Measurements from ENCODE around the gene NKIRAS1.

GRCh38 chr3:23928524-23928923, 11.7 kb upstream of the NKIRAS1 start:
- TF ChIP-seq CTCF (conservative IDR thresholded peaks at IDR 0.05; ENCODE audit: low read depth, low read length), result no peak
- no peak for TF ChIP-seq EZH2 (IDR thresholded peaks at IDR 0.05; ENCODE audit: borderline replicate concordance, low read depth, low read length, poor library complexity, severe bottlenecking)
